ENCODE data around the gene SYNGR1.
A peak's percentile ranks its signal among the peaks of the same experiment; 100 is the strongest.
"Not testable (repeated sequence)": the region's sequence is repeated elsewhere in the genome, so short reads cannot be mapped to it uniquely, and the experiment has no call there.

SYNGR1 gene

GRCh38 chr22:39332441-39333064 lies 17.2 kb upstream of the SYNGR1 start:
- no peak overlapping the region for H3K27ac ChIP-seq
- TF ChIP-seq CTCF (conservative IDR thresholded peaks at IDR 0.05) (no peak), ZFX (IDR thresholded peaks at IDR 0.05) (no peak)

GRCh38 chr22:39336411-39336810 lies 13.4 kb upstream of the SYNGR1 start:
- TF ChIP-seq ZFX (IDR thresholded peaks at IDR 0.05) (no peak), CTCF (conservative IDR thresholded peaks at IDR 0.05) (no peak)
- H3K27ac ChIP-seq, result no peak overlapping the region

- not testable (repeated sequence) for H3K27ac ChIP-seq
Observed at GRCh38 chr22:39339775-39340174, 10.0 kb upstream of the SYNGR1 start.

- H3K27ac ChIP-seq, result no peak overlapping the region
- TF ChIP-seq ZFX (IDR thresholded peaks at IDR 0.05), result no peak
Observed at GRCh38 chr22:39341179-39341578, 8.6 kb upstream of the SYNGR1 start.

GRCh38 chr22:39343259-39344045 lies 6.3 kb upstream of the SYNGR1 start:
- no peak overlapping the region for H3K27ac ChIP-seq
- no peak for TF ChIP-seq ZFX (IDR thresholded peaks at IDR 0.05)
- peak; percentile 94 for TF ChIP-seq CTCF (conservative IDR thresholded peaks at IDR 0.05)

GRCh38 chr22:39344046-39344390 lies 5.8 kb upstream of the SYNGR1 start:
- no peak for TF ChIP-seq ZFX (IDR thresholded peaks at IDR 0.05)
- no peak for TF ChIP-seq CTCF (conservative IDR thresholded peaks at IDR 0.05)
- no peak overlapping the region for H3K27ac ChIP-seq

GRCh38 chr22:39345231-39345630 lies 4.6 kb upstream of the SYNGR1 start:
- TF ChIP-seq ZFX (IDR thresholded peaks at IDR 0.05) (no peak), CTCF (conservative IDR thresholded peaks at IDR 0.05) (no peak)
- H3K27ac ChIP-seq, result no peak overlapping the region

GRCh38 chr22:39348909-39349505 lies 784 bp upstream of the SYNGR1 start:
- TF ChIP-seq ZFX (IDR thresholded peaks at IDR 0.05), result no peak
- TF ChIP-seq CTCF (conservative IDR thresholded peaks at IDR 0.05), result no peak
- H3K27ac ChIP-seq, result peak overlapping the region; percentile 48; the same call in 1 of the 2 replicates

Measured in C4-2B (cell line).